Measurements from ENCODE around the gene PIP5K1A. TPM values are rescaled to one million over a fixed set of nuclear protein-coding genes. Genes with fewer than 3 reads are reported as not detected.
A peak's percentile ranks its signal among the peaks of the same experiment; 100 is the strongest.
"Not testable (repeated sequence)": the region's sequence is repeated elsewhere in the genome, so short reads cannot be mapped to it uniquely, and the experiment has no call there.

Gene PIP5K1A
- total RNA-seq, 1 donor from 2014 or later, result 33.5 TPM

DNA sequence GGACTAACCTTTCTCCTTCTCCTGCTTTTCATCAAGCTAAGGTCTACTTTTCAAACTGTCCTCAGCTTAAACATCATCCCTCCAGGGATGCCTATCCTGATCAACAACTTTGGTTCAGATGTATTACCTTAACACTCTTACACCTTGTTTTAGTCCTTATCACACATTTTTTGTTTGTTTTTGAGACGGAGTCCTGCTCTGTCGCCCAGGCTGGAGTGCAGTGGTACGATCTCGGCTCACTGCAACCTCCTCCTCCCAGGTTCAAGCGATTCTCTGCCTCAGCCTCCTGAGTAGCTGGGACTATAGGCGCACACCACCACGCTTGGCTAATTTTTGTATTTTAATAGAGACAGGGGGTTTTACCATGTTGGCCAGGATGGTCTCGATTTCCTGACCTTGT lies 9.7 kb upstream of the PIP5K1A start:
- ATAC-seq (ENCODE audit: poor library complexity); intact Hi-C loops (cut with DNase I); DNase-seq: not testable (repeated sequence)

DNA sequence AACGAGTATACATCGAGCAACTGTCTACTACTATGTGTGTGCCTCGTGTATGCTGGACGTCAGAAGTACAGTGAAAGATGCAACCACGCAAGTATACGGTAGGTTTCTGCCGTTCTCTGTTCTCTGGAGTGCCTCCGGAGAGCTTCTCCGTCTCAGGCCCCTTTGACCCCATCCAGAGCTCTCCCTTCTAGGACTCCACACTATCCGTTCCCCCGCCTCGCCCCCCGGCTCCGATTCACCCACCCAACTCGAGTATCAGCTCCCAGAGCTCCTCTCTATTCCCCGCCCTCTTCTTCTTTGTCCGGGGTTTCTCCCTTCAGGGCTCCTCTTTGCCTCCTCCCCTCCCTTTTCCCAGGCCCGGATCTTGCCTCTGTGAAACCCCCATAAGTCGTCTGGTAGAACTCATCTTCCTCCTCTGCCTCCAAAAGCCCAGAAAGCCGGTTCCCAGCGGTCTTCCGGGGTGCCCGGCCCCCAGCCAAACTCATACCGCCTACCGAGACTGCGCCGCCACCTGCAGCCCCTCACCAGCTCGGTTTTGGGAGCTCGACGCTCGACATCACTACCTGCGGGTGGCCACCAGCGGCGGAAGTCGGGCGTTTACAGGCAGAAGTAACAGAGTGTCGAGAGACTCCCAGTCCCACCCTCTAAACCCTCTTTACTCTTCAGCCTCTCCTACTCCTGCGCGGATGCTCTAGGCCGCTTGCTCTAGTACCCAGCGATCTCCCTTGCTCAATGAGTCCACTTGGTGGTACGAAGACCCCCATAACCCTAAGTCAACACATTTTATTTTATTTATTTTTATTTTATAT lies 8.5 kb upstream of the PIP5K1A start, which contains the start of gene VPS72:
Gene VPS72, minus strand, starts transcription at position 561 of the 809 bp plus-strand sequence. Its CDS starts 76 bp downstream, at position 485.
- ATAC-seq (ENCODE audit: poor library complexity) (peak; percentile 99), DNase-seq (peak; percentile 89)
- intact Hi-C loops (cut with DNase I), result no loop called here

DNA sequence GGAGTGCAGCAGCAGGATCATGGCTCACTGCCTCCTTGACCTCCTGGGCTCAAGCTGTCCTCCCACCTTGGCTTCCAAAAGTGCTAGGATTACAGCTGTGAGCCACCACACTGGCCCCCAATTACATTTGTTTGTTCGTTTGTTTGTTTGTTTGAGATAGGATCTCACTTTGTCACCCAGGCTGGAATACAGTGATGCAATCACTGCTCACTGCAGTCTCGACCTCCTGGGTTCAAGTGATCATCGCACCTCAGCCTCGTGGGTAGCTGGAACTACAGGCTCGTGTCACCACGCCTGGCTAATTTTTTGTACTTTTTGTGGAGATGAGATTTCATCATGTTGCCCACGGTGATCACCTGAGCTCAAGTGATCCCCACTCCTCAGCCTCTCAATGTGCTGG lies 6.3 kb upstream of the PIP5K1A start:
- DNase-seq, result no peak
- intact Hi-C loops (cut with DNase I), result no loop called here

DNA sequence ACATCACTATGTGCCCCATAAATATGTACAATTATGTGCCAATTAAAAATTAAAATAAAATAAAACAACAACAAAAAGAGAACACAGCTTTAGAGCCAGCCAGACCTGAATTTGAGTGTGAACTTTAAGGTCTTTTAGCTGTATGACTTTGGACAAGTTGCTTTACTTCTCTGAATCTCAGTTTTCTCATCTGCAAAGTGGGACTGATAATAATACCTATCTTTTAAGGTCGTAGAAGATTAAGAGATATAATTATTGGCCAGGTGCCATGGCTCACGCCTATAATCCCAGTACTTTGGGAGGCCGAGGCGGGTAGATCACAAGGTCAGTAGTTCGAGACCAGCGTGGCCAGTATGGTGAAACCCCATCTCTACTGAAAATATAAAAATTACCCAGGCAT lies 5.0 kb upstream of the PIP5K1A start:
- no peak for ATAC-seq (ENCODE audit: poor library complexity)
- no peak for DNase-seq
- intact Hi-C loops (cut with DNase I), result no loop called here

More for the DNA sequence above, 6.3 kb upstream of the PIP5K1A start:
- no peak for ATAC-seq (ENCODE audit: poor library complexity)

DNA sequence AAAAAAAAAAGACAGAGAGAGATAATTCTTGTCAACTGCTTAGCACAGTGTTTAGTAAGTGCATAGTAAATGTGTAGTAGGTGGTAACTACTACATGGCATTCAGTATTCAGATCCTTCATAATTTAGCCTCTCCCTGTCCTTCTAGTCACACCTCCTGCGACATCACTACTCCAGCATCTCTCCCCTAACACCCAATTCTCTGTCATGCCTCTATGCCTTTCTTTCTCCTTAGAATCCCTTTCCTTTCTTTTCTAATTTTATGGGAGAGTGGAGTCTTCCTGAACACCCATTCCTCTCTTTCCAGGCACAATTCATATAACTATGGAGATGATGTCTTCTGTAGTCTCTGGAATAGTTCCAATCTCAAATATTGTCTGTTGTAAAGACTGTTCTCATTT lies 4.5 kb upstream of the PIP5K1A start:
- intact Hi-C loops (cut with DNase I), result loop anchor here (2.0 kb wide), 1 partner anchor 57 kb away; no protein-coding TSS in a partner anchor
- ATAC-seq (ENCODE audit: poor library complexity), result no peak

DNA sequence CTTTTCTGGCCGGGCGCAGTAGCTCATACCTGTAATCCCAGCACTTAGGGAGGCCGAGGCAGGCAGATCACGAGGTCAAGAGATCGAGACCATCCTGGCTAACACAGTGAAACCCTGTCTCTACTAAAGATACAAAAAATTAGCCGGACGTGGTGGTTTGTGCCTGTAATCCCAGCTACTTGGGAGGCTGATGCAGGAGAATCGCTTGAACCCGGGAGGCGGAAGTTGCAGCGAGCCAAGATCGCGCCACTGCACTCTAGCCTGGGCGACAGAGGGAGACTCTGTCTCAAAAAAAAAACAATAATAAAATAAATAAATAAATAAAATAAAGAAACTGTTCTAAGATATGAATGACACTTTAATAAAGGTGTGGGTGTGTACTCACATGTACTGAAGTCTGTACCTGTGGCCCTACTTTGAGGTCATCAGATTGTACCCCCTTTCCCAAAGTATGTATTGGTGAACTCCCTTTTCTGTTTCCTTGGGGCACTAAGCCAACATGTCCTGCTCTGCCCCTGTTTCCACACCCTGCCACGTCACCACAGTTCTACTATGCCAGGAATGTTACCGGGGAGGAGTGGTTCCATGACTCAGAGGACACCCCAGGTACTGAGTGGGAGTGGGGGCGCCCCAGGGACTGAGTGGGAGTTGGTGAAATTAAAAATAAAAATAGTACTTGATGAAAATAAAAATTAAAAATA lies 3.3 kb upstream of the PIP5K1A start:
- not testable (repeated sequence) for DNase-seq; ATAC-seq (ENCODE audit: poor library complexity)
- intact Hi-C loops (cut with DNase I), result loop anchor here (2.0 kb wide), 1 partner anchor 56 kb away; no protein-coding TSS in a partner anchor

More for the DNA sequence above, 4.5 kb upstream of the PIP5K1A start:
- no peak for DNase-seq

DNA sequence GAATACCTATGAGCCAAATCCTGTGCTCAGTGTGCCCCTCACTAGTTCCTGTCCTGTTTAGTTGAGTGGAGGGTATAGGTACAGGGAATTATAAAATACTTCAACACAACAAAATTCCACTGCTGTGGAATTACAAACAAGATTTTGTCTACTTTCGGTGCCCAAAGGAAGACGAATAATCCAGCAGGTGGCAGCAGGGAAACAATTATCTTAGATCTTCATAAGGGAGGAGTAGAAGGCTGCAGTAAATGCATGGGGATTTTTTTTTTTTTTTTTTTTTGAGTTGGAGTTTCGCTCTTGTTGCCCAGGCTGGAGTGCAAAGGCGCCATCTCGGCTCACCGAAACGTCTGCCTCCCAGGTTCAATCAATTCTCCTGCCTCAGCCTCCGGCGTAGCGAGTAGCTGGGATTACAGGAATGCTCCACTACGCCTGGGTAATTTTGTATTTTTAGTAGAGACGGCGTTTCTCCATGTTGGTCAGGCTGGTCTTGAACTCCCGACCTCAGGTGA lies 2.0 kb upstream of the PIP5K1A start:
- ATAC-seq (ENCODE audit: poor library complexity) (peak; percentile 47), DNase-seq (no peak)
- intact Hi-C loops (cut with DNase I), result no loop called here

DNA sequence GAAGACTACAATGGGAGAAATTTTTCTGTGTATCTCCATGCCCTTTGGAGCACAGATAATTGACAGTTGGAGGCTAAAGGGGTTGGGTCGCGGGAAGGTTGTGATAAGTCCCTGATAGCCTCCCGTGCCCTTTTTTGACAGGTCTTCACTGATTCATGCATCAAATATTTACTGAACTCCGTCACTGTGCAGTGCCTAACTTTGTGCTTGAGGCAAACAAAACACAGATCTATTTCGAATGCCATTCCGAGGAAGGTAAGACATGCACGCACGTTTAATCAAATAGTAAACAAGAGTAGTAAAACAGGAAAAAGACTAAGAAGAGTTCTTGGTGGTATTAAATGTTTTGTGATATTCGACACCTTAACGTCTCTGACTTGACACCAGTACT lies 494 bp upstream of the PIP5K1A start:
- DNase-seq (no peak), ATAC-seq (ENCODE audit: poor library complexity) (no peak)
- intact Hi-C loops (cut with DNase I), result no loop called here

DNA sequence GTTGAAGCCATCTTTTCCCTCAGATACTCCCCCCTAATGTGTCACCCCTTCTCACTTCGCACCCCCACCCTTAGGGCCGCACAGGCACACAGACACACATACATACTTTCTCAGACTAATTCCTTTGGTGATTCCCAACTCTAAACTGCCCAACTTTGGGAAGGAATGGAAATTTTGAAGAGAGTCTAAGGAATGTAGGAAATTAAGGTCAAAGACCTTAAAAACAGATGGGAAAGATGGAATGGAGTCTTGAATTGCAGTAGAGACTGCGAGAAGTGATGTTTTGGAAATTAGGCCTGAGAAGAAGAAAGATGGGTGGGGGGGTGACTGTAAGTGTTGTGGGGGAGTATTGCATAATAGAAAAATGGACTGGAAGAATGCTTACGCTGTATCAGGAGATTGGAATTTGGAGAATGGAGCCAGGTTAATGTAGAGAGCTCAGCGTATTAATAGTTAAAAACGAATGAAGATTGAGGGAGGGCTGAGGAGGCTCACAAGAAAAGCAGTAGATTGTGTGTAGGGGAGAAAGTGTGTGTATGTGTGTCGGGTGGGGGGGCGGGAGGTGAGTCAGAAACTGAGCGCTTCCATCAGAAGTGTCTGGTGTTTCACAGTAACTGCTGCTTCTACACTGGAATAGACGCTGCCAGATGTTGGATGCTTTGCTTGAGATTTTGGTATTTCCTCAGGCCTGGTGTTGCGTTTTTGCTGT lies 1.7 kb downstream of the PIP5K1A start:
- intact Hi-C loops (cut with DNase I), result no loop called here
- no peak for DNase-seq
- ATAC-seq (ENCODE audit: poor library complexity), result no peak

DNA sequence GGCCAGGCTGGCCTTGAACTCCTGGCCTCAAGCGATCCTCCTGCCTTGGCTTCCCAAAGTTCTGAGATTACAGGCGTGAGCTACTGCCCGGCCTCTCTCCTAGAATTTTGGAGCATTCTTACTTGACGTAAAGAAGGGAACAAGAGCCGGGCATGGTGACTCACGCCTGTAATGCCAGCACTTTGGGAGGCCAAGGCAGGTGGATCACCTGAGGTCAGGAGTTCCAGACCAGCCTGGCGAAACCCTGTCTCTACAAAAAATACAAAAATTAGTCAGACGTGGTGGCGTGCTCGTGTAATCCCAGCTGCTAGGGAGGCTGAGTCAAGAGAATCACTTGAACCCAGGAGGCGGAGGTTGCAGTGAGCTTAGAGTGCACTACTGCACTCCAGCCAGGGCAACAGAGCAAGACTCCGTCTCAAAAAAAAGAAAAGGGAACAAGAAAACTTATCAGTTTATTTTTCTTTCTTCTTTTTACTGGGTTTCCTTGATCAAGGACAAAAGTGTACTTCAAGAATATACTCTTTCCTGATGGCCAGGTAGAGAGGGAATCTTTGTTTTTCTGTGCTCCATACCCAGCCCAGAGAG lies 7.1 kb downstream of the PIP5K1A start:
- ATAC-seq (ENCODE audit: poor library complexity); intact Hi-C loops (cut with DNase I); DNase-seq: not testable (repeated sequence)

DNA sequence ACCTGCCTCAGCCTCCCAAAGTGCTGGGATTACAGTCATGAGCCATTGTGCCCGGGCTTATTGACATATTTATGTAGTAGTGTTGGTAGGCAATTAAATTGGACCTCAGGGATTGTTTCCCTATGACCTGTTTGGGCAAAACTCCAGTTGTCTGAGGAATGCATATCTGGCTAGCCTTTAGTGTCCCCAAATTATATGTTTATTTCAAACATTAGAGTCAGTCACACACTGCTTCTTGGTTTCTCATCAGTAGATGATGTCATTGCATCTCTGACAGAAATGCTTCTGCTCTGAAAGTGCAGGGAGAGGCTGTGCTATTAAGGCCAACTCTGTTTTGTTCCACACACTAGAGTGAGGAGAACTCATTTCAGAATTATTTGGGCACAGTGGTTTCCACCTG lies 12.5 kb downstream of the PIP5K1A start:
- intact Hi-C loops (cut with DNase I), result no loop called here
- ATAC-seq (ENCODE audit: poor library complexity) (no peak), DNase-seq (no peak)

DNA sequence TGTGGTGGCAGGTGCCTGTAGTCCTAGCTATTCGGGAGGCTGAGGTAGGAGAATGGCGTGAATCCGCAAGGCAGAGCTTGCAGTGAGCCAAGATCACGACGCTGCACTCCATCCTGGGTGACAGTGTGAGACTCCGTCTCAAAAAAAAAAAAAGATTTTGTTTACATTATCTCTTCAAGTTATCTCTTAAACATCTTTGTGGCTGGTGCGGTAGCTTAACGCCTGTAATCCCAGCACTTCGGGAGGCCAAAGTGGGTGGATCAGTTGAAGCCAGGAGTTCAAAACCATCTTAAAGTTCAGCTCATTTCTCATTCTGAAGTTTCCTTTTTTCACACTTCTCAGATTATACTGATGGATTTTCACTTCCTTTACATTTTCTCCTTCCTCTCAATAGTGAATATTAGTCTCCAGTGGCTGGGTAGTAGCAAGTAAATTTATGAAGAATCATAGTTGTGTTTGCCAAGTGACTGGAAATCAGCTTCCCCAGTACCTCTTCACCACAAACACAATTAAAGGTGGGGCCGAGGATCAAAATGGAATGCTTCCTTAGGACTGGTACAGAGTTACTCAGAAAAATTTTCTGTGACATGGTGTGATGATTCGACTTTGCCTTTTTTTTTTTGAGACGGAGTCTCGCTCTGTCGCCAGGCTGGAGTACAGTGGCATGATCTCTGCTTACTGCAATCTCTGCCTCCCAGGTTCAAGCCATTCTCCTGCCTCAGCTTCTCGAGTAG lies 13.8 kb downstream of the PIP5K1A start:
- no peak for ATAC-seq (ENCODE audit: poor library complexity)
- intact Hi-C loops (cut with DNase I), result no loop called here
- DNase-seq, result no peak

DNA sequence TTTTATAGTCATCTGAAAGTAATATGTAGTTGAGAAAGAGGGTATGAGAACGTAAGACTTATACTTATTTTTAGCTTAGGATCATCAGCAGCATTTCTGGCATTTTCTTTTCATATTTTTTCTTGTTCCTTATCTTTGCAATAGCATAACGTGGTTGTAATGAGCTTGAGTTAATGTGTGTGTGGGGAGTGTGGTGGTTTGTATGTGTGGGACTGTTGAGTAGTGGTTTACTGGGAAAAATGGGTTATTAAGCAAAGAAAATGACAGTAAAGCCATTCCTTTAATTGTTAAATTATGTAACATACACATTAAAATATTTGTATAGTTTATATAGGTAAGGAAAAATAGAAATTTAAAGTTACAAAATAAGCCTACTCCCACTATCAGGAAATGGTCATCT lies 15.2 kb downstream of the PIP5K1A start:
- intact Hi-C loops (cut with DNase I), result no loop called here
- ATAC-seq (ENCODE audit: poor library complexity) (no peak), DNase-seq (no peak)

DNA sequence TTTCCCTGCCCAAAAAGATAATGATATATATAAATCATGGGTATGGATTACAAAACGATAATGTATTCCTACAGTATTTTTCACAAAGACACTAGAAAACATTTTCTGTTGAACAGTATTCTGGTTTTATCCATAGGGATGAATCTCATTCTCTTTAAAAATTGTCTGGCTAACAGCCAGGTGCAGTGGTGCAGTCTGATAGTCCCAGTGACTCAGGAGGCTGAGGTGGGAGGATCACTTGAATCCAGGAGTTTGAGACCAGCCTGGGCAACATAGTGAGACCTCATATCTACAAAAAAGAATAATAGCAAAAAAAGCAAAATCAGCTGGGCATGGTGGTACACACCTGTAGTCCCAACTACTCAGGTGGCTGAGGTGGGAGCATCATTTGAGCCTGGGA lies 23.3 kb downstream of the PIP5K1A start:
- intact Hi-C loops (cut with DNase I), result no loop called here
- ATAC-seq (ENCODE audit: poor library complexity) (no peak), DNase-seq (no peak)

DNA sequence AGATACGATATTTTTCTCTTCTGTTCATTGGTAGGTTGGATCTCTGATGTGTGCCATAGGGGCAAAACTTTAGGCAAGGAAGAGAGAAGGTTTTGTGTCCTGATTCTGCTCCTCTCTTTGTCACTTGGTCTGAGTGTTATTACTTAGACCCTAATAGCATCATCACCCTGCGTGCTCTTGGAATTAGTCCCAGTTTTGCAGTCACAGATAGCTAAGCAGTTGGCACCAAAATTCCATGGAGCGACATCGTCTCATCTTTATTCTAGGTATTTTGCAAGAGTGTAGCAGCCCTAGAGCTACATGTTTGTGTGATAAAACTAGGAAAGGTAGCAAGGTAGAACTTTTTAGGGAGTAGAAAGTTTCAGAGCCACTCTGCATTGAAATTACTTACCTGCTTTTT lies 23.8 kb downstream of the PIP5K1A start:
- peak; percentile 54 for ATAC-seq (ENCODE audit: poor library complexity)
- intact Hi-C loops (cut with DNase I), result no loop called here
- no peak for DNase-seq

DNA sequence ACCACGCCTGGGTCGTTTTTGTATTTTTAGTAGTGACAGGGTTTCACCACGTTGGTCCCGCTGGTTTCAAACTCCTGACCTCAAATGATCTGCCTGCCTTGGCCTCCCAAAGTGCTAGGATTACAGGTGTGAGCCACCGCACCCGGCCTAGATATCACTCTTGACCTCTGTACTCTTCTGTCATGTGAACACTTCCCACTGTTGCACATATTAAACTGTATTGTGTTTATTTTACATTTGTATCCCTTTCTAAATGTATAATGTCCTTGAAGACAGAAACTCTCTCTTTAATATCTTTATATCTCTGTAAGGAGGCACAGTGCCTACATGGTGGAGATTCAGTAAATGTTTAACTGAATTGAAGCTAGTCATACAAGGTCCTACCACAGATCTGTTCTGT lies 36.9 kb downstream of the PIP5K1A start:
- DNase-seq (no peak), ATAC-seq (ENCODE audit: poor library complexity) (no peak)
- intact Hi-C loops (cut with DNase I), result no loop called here

DNA sequence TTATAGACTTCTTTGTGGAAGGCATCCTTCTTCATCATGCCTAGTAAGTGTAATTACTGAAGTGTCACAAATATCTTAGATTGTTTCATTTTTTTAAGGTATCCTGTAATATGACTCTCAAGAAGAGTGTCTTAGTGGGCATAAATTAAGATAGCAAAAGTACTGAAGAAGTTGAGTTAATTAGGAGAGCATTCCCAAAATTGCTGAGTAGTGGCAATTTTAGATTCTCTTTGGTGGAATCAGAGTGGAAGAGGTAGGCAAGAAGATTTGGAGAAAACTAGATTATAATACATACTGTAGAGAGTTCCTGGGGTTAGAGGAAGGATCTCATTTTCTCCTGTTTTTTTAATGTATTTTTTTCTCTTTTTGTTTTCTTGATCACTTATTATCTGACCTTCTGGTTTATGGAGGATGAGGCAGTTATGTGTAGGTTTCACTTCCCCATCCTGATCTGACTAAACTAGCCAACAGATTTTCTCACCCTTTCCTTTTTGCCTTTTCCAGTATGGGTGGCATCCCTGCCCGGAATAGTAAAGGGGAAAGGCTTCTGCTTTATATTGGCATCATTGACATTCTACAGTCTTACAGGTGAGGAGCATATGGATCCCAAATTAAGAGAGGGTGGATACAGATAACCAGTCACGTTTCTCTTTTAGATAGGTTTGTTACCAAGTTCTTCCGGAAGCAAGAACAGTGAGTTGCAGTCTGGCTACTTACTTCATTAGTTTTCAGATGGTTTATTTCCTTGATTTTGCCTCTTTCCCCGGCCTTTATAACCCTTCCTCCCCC lies 39.5 kb downstream of the PIP5K1A start:
- intact Hi-C loops (cut with DNase I), result no loop called here
- ATAC-seq (ENCODE audit: poor library complexity), result no peak

DNA sequence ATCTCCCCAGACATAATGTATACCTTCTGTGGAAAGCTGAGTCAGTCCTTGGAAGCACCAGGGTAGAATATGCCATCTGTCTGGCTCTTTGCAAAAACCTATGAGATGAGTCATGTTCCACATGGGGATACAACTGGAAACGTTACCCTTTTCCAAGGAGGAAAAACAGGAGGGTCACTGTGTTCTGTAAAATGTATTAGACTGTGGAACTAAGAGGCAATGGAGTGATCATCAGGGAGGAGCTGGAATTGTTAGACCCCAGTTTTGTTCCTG lies 40.1 kb downstream of the PIP5K1A start:
- no peak for ATAC-seq (ENCODE audit: poor library complexity)
- intact Hi-C loops (cut with DNase I), result no loop called here

More for the DNA sequence above, 39.5 kb downstream of the PIP5K1A start:
- DNase-seq, result no peak

More for the DNA sequence above, 40.1 kb downstream of the PIP5K1A start:
- DNase-seq, result no peak

Measured in Right ventricle myocardium superior (tissue), 1 donor.